ENCODE results near the gene NPPA. TPM values are rescaled to one million over a fixed set of nuclear protein-coding genes. Genes with fewer than 3 reads are reported as not detected.
A peak's percentile ranks its signal among the peaks of the same experiment; 100 is the strongest.

NPPA gene
- total RNA-seq, 1 experiment from 2014 or later: not detected

GRCh38 chr1:11880911-11881748 is 33.5 kb upstream of the NPPA start:
- Mint-ChIP-seq H3K27me3 (ENCODE audit: low read depth) (no peaks in the 10 kb centered on the region; the same call in none of the 2 replicates), H3K9me3 (peaks cover 0 to 5% of the 10 kb centered on the region in 2 experiments; a peak in 4 of 5 replicates), H3K27ac (peak overlapping the region in 1 of 3 experiments; percentile 46; a peak in 1 of 7 replicates), H3K4me1 (peaks cover 10 to 13% of the 10 kb centered on the region in 2 experiments), H3K4me3 (no peak overlapping the region; a peak in 1 of 5 replicates), H3K36me3 (ENCODE audit: insufficient read depth in 1 of 3, low read depth in 3 of 3) (0 out of 7 replicates have a peak, but pooled peaks cover 0 to 7% (median 0%) of the 10 kb centered on the region in 3 experiments)
- Histone ChIP-seq H3K9me3 (ENCODE audit: control insufficient read depth, low read depth, low read length) (no peaks in the 10 kb centered on the region), H3K23ac (ENCODE audit: insufficient read length, low read depth, low read length) (no peak overlapping the region), H2AFZ (ENCODE audit: low read length) (no peak overlapping the region), H3K79me1 (ENCODE audit: insufficient read depth, low read depth, low read length, poor library complexity, severe bottlenecking) (no peaks in the 10 kb centered on the region), H3K18ac (ENCODE audit: insufficient read length, low read depth, low read length) (no peak overlapping the region), H2BK15ac (ENCODE audit: low read depth, low read length) (no peak overlapping the region), H3K14ac (ENCODE audit: insufficient read depth, low read length) (no peak overlapping the region), H4K91ac (ENCODE audit: insufficient read length, low read depth, low read length) (no peak overlapping the region), H3K23me2 (ENCODE audit: insufficient read length, low read depth, low read length, poor library complexity, severe bottlenecking) (no peaks in the 10 kb centered on the region), H2BK20ac (ENCODE audit: low read depth, low read length, poor library complexity, severe bottlenecking) (no peak overlapping the region), H4K5ac (ENCODE audit: insufficient read length, low read depth, low read length) (no peak overlapping the region), H4K8ac (replicated peaks; ENCODE audit: insufficient read length, low read depth, low read length) (no peak overlapping the region), H3K4ac (ENCODE audit: low read depth, low read length) (no peak overlapping the region), H4K20me1 (ENCODE audit: control insufficient read depth, insufficient read depth, insufficient read length) (no peaks in the 10 kb centered on the region), H2BK5ac (ENCODE audit: insufficient read length, low read length) (no peak overlapping the region), H3K27me3 (ENCODE audit: insufficient read depth, low read length) (no peaks in the 10 kb centered on the region), H3K27ac (ENCODE audit: insufficient read length, low read depth, low read length) (no peak overlapping the region), H3K56ac (ENCODE audit: insufficient read length, low read depth, low read length) (no peak overlapping the region), H2BK12ac (ENCODE audit: insufficient read length, low read depth, low read length) (no peak overlapping the region), H3T11ph (ENCODE audit: low read length) (no peak overlapping the region), H2BK120ac (ENCODE audit: low read depth, low read length, poor library complexity, severe bottlenecking) (no peak overlapping the region), H2AK5ac (ENCODE audit: insufficient read length, low read length) (no peak overlapping the region), H3K79me2 (ENCODE audit: insufficient read depth, low read length) (no peaks in the 10 kb centered on the region), H3K4me2 (ENCODE audit: insufficient read depth, insufficient read length, low read length) (no peak overlapping the region), H3K9ac (ENCODE audit: extremely low read depth, insufficient read length, low read length) (no peak overlapping the region), H3K4me1 (ENCODE audit: insufficient read depth, low read length) (peaks cover 2% of the 10 kb centered on the region; the same call in 1 of the 2 replicates)
- WGBS (ENCODE audit: extremely low coverage, insufficient read length, low lambda C conversion rate): no CpG with 5 or more reads among the region's 10 CpGs
- no peak for TF ChIP-seq CTCF (conservative IDR thresholded peaks at IDR 0.05)
- no peak for DNase-seq

Data from H9 (cell line).